Activated naive CD4-positive, alpha-beta T cell treated with anti-CD3 and anti-CD28 coated beads, Interleukin-2, amount 50 U/mL, for 72 hours (primary cell): ENCODE data around the gene NPHS2. TPM values are rescaled to one million over a fixed set of nuclear protein-coding genes. Genes with fewer than 3 reads are reported as not detected.

ENCODE experiments used
- ATAC-seq, 2 donors: fragments of 150-1000 bp; cut with Tn5 transposase; 2 replicates each; pipeline ENCODE4 v1.10.0; 2021; ENCODE audit warnings: mild to moderate bottlenecking in 2 of 2, moderate library complexity in 2 of 2
- DNase-seq, 2 donors: peaks; one replicate each; pipeline ENCODE4 v3.0.0; 2021 to 2022; ENCODE audit warnings: low spot score in 2 of 2
- H3K27ac Mint-ChIP-seq, 2 donors: one replicate each; pipeline ENCODE4 v1.8.0; 2022; ENCODE audit warnings: mild to moderate bottlenecking in 2 of 2, mixed read lengths in 2 of 2
- H3K36me3 Mint-ChIP-seq, 2 donors: one replicate each; pipeline ENCODE4 v1.8.0; 2022; ENCODE audit warnings: mixed read lengths in 2 of 2
- H3K9me3 Mint-ChIP-seq, 2 donors: one replicate each; pipeline ENCODE4 v1.8.0; 2022; ENCODE audit warnings: mixed read lengths in 2 of 2
- total RNA-seq, 2 donors: library from RNA; stranded (reverse); gene quantifications; one replicate each; pipeline ENCODE4 v1.2.3, GENCODE V29; 2022

NPHS2 gene
- total RNA-seq: not detected

- Mint-ChIP-seq H3K9me3 (peaks cover 0 to 2% of the 10 kb centered on the region in 2 donors), H3K27ac (peak within 1 kb of the TSS in 1 of 2 donors; percentile 52), H3K36me3 (peaks cover 0 to 9% of the 10 kb centered on the region in 2 donors)
- no peak for DNase-seq
- ATAC-seq: peak in 1 of 2 donors; percentile 34
Measured at GRCh38 chr1:179575497-179576314, at the start of gene NPHS2. TSS of gene NPHS2 (minus strand) at chr1:179575948. CDS start at chr1:179575864, 84 bp downstream.

DNA sequence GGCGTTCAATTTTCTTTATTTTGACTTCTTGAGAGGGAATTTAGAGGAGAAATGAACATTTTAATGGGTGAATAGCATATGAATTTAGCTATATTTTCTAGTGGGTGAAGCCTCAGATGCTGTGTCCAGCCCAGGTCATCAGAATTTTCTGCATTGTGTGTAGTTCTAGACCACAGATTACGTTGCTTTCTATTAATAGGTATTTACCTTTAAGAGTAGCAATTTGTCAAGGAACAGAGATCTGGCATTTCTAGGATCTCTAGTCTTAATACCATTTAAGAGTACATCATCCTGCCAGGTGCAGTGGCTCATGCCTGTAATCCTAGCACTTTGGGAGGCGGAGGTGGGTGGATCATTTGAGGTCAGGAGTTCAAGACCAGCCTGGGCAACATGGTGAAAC, 36.6 kb upstream of the NPHS2 start:
- ATAC-seq (no peak), DNase-seq (no peak)
- no peaks in the 10 kb centered on the region for H3K9me3 Mint-ChIP-seq
- H3K36me3 Mint-ChIP-seq: no peaks in the 10 kb centered on the region
- no peak overlapping the region for H3K27ac Mint-ChIP-seq

GRCh38 chr1:179601093-179601492, 25.3 kb upstream of the NPHS2 start:
- Mint-ChIP-seq H3K27ac (no peak overlapping the region), H3K36me3 (no peaks in the 10 kb centered on the region), H3K9me3 (no peaks in the 10 kb centered on the region)
- DNase-seq (no peak), ATAC-seq (no peak)

- DNase-seq (no peak), ATAC-seq (peak in 1 of 2 donors; percentile 71)
- H3K27ac Mint-ChIP-seq: no peak overlapping the region
- no peaks in the 10 kb centered on the region for H3K36me3 Mint-ChIP-seq
- no peaks in the 10 kb centered on the region for H3K9me3 Mint-ChIP-seq
Measured at GRCh38 chr1:179599623-179600249, 24.0 kb upstream of the NPHS2 start.

DNA sequence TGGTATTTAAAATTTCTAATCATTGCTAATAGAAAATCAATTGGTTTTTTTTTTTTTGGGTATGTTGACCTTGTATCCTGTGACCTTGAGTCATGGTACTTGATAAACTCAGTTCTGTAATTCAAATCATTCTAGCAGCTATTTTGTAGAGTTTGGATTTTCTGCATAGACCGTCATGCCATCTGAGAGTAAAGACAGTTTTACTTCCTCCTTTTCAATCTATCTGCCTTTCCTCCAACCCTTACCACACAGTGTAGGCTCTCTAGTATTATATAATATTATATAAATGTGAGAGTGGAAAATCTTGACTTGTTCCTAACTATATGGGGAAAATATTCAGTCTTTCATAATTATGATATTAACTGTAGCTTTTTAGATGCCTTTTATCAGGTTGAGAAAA, 22.9 kb upstream of the NPHS2 start:
- ATAC-seq (no peak), DNase-seq (no peak)
- Mint-ChIP-seq H3K36me3 (no peaks in the 10 kb centered on the region), H3K27ac (no peak overlapping the region), H3K9me3 (no peaks in the 10 kb centered on the region)

DNA sequence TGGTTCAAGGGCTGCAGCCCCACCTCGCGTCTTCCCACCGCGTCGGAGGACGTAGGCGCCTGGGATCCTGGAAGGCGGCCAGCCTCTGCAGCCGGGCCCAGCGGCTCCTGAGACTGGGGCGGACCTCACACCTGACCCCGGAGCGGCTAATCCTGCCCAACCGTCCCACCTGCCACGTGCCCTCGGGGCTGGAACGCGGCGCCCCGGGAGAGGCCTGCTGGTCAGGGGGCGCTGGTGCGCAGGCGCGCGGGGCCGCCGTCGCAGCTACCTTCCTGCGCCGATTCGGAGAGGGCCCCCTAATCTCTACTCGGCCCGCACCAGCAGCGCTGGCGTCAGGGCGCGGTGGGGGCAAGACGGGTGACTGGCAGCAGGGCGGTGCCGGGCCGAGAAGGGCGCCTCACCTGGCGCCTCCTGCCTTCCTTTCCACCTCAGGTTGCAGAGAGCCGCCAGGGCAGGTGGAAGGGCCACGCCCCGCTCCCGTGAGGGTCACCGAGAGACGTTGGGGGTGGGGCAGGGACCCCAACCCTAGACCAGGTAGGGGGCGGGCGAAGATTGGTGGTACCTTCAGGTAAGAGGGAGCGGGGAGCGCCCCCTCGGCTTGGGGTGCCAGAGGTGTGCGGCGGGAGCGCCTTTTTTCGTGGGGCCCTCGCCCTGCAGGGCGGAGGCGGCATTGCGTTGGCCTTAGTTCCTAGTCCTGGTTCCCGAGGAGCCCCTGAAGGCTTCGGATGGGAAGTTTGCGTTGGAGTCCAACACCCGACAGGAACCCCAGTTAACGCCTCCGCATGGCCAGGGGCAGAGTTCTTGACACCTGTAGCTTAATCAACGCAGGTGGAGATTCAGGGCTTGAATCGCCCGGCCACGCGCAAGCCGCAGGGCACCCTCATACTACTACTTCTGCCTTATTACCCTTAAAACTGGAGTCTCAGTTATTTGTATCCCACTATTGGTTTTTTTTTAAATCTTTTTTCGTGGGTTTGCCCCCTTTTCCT, 16.1 kb upstream of the NPHS2 start, which contains the start of gene TDRD5:
TDRD5 (plus strand) TSS at position 241 of the 989 bp plus-strand sequence. CDS start 784 bp downstream, outside the sequence.
- DNase-seq (no peak), ATAC-seq (peak in 1 of 2 donors; percentile 34)
- Mint-ChIP-seq H3K27ac (no peak within 1 kb of the TSS), H3K9me3 (no peaks in the 10 kb centered on the region), H3K36me3 (no peaks in the 10 kb centered on the region)

DNA sequence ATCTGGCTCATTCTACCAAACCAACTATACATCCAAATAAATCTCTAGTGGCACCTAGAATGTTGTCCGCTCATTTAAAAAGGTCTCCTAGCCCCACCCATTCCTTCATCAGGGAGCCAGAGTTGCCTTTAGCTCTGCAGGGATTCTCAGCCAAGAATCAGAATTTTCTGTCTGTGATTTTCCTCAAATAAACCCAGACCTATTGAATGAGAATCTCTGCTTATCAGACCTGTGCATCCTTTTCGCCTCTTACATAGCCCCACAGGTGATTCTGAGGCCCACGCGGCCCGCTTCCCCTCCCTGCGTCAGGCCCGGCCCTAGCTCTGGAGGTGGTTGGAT, 15.5 kb upstream of the NPHS2 start:
- DNase-seq: no peak
- ATAC-seq: no peak
- Mint-ChIP-seq H3K27ac (no peak overlapping the region), H3K9me3 (no peaks in the 10 kb centered on the region), H3K36me3 (no peaks in the 10 kb centered on the region)

- no peaks in the 10 kb centered on the region for H3K9me3 Mint-ChIP-seq
- no peak overlapping the region for H3K27ac Mint-ChIP-seq
- no peak for ATAC-seq
- no peak for DNase-seq
- H3K36me3 Mint-ChIP-seq: no peaks in the 10 kb centered on the region
Measured at GRCh38 chr1:179590671-179591070, 14.9 kb upstream of the NPHS2 start.

GRCh38 chr1:179589509-179589908, 13.8 kb upstream of the NPHS2 start:
- DNase-seq (no peak), ATAC-seq (no peak)
- Mint-ChIP-seq H3K9me3 (no peaks in the 10 kb centered on the region), H3K36me3 (peaks cover 0 to 5% of the 10 kb centered on the region in 2 donors), H3K27ac (no peak overlapping the region)

GRCh38 chr1:179588425-179589024, 12.8 kb upstream of the NPHS2 start:
- Mint-ChIP-seq H3K27ac (no peak overlapping the region), H3K36me3 (peaks cover 0 to 5% of the 10 kb centered on the region in 2 donors), H3K9me3 (no peaks in the 10 kb centered on the region)
- ATAC-seq (no peak), DNase-seq (no peak)

GRCh38 chr1:179587336-179587735, 11.6 kb upstream of the NPHS2 start:
- no peaks in the 10 kb centered on the region for H3K9me3 Mint-ChIP-seq
- ATAC-seq (no peak), DNase-seq (no peak)
- H3K27ac Mint-ChIP-seq: no peak overlapping the region
- peaks cover 0 to 5% of the 10 kb centered on the region in 2 donors for H3K36me3 Mint-ChIP-seq

DNA sequence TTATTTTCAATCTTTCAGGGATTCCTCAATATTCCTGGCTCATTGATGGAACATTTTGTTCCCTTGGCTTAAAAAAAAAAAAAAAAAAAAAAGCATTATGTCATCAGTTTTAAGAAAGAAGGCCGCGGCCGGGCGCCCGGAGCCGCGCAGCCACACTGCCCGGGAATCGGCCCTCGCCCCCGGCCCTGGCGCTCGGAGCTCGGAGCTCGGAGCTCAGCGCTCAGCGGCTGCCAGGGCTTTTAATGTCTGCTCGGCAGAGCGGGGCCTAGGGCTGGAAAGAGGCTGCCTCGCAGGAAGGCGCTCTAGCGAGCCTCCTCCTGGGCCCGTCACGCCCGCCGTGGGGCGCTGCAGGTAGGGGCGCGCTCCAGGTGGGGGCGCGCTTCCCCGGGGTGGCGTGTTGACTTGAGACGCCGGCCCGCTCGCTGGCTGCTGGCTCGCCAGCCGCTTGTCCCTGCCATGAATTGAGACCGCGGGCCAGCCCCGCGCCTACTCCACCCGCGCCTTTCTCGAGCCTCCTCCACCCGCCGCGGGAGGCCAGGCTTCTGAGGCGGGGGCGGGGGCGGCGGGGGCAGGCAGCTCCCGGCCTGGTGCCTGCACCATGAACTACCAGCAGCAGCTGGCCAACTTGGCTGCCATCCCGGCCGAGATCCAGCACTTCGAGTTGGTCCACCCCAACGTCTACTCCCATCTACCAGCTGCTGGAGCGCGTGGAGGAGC, 10.5 kb upstream of the NPHS2 start:
- Mint-ChIP-seq H3K27ac (no peak overlapping the region), H3K36me3 (peaks cover 0 to 5% of the 10 kb centered on the region in 2 donors), H3K9me3 (no peaks in the 10 kb centered on the region)
- peak in 1 of 2 donors; percentile 78 for ATAC-seq
- peak in 1 of 2 donors; percentile 31 for DNase-seq

DNA sequence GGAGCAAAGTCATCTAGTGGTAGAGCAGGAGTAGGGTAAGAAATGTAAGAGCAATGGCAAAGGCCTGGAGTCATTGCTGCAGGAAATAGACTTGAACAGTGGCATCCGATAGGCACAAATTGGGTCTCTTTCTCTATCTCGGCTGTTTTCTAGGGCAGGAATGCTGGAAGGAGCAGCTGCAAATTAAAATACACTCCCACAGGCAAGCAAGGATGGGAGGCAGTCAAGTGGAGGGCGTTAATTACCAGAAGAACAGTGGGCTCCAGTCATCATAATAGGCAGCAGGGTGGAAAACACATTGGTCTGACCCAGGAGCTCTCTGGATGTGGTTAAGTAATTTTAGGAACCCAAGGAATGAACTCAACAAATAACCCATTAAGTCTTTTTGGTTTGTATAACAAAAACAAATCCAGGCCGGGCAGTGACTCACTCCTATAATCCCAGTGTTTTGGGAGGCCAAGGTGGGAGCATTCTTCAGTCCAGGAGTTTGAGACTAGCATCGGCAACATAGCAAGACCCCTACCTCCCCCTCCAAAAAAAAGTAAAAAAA, 8.1 kb upstream of the NPHS2 start:
- DNase-seq: no peak
- no peak for ATAC-seq
- Mint-ChIP-seq H3K36me3 (peaks cover 0 to 5% of the 10 kb centered on the region in 2 donors), H3K9me3 (no peaks in the 10 kb centered on the region), H3K27ac (no peak overlapping the region)

DNA sequence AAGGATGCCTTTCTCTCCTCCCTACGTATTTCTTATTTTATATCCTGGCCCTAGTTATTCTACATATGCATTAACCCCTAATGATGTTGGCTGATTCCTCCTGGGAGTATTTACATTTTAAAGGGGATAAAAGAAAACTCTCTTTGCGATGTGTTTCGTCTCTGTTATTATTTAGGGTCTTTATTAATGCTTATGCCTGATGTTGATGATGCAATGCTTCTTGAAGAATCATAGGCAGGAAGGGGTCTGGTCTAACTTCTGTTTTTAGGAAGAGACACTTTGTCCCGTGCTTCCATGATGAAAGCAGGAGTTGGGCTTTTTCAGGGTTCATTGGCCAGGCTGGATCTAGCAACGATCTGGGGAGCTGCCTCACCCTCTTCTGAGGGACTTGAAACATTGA, 761 bp upstream of the NPHS2 start:
- DNase-seq (no peak), ATAC-seq (no peak)
- Mint-ChIP-seq H3K27ac (peak overlapping the region in 1 of 2 donors; percentile 52), H3K9me3 (no peaks in the 10 kb centered on the region), H3K36me3 (peaks cover 0 to 9% of the 10 kb centered on the region in 2 donors)

GRCh38 chr1:179558078-179558477, 17.7 kb downstream of the NPHS2 start:
- Mint-ChIP-seq H3K27ac (no peak overlapping the region), H3K36me3 (no peaks in the 10 kb centered on the region), H3K9me3 (no peaks in the 10 kb centered on the region)
- peak in 1 of 2 donors; percentile 59 for ATAC-seq
- DNase-seq: no peak
